ENCODE data around the gene PAPSS2. TPM values are rescaled to one million over a fixed set of nuclear protein-coding genes. Genes with fewer than 3 reads are reported as not detected.

Gene PAPSS2
- total RNA-seq, 1 donor from 2014 or later = 4.7 TPM

DNA sequence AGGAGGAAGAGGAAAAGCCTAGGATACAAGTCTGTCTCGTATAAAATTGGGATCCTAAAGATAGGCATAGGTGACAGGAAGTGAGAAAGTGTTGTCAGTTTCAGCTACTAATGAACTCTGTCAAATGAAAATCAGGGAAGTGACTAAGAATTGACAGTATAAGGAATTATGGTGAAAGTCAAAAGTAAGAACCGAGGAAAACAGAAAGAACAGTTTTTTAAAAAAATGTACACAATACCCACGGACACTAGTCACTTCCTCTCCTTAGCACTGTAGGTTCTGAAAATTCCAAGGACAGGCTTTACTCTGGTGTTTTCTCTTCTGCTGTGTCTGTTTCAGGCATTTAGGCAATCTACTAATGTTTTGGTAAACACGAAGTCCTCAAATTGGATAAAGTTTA, 116.1 kb downstream of the PAPSS2 start:
- no peak overlapping the region for H3K4me3 Mint-ChIP-seq (ENCODE audit: unreplicated experiment)
- no peak for DNase-seq
- no peaks in the 10 kb centered on the region for H3K4me1 Mint-ChIP-seq (ENCODE audit: low read depth, unreplicated experiment)
- H3K9me3 Mint-ChIP-seq (ENCODE audit: unreplicated experiment) = peaks cover 2% of the 10 kb centered on the region
- no peaks in the 10 kb centered on the region for H3K27me3 Mint-ChIP-seq (ENCODE audit: unreplicated experiment)
- H3K27ac Mint-ChIP-seq (ENCODE audit: unreplicated experiment) = no peak overlapping the region
- H3K36me3 Mint-ChIP-seq (ENCODE audit: unreplicated experiment) = no peaks in the 10 kb centered on the region
- TF ChIP-seq, protein P1, sequence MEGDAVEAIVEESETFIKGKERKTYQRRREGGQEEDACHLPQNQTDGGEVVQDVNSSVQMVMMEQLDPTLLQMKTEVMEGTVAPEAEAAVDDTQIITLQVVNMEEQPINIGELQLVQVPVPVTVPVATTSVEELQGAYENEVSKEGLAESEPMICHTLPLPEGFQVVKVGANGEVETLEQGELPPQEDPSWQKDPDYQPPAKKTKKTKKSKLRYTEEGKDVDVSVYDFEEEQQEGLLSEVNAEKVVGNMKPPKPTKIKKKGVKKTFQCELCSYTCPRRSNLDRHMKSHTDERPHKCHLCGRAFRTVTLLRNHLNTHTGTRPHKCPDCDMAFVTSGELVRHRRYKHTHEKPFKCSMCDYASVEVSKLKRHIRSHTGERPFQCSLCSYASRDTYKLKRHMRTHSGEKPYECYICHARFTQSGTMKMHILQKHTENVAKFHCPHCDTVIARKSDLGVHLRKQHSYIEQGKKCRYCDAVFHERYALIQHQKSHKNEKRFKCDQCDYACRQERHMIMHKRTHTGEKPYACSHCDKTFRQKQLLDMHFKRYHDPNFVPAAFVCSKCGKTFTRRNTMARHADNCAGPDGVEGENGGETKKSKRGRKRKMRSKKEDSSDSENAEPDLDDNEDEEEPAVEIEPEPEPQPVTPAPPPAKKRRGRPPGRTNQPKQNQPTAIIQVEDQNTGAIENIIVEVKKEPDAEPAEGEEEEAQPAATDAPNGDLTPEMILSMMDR (IDR thresholded peaks at IDR 0.05; ENCODE audit: partially characterized antibody, unreplicated experiment) = no peak

DNA sequence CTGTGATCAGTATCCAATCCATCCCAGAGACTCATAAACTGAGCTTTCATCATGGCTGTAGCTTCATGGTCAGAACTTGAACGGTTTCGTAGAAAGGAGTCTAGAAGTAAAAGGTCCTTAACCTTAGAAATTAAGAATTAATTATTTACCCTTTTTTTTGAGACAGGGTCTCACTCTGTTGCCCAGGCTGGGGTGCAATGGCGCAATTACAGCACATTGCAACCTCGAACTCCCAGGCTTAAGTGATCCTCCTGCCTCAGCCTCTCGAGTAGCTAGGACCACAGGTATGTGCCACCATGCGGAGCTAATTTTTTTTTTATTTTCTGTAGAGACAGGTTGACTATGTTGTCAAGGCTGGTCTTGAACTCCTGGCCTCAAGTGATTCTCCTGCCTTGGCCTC, 116.7 kb downstream of the PAPSS2 start:
- Mint-ChIP-seq H3K27me3 (ENCODE audit: unreplicated experiment) (no peaks in the 10 kb centered on the region), H3K9me3 (ENCODE audit: unreplicated experiment) (peaks cover 2% of the 10 kb centered on the region), H3K36me3 (ENCODE audit: unreplicated experiment) (peaks cover 2% of the 10 kb centered on the region), H3K27ac (ENCODE audit: unreplicated experiment) (no peak overlapping the region), H3K4me1 (ENCODE audit: low read depth, unreplicated experiment) (no peaks in the 10 kb centered on the region), H3K4me3 (ENCODE audit: unreplicated experiment) (no peak overlapping the region)
- TF ChIP-seq, protein P1 (IDR thresholded peaks at IDR 0.05; ENCODE audit: partially characterized antibody, unreplicated experiment) = no peak
- no peak for DNase-seq

DNA sequence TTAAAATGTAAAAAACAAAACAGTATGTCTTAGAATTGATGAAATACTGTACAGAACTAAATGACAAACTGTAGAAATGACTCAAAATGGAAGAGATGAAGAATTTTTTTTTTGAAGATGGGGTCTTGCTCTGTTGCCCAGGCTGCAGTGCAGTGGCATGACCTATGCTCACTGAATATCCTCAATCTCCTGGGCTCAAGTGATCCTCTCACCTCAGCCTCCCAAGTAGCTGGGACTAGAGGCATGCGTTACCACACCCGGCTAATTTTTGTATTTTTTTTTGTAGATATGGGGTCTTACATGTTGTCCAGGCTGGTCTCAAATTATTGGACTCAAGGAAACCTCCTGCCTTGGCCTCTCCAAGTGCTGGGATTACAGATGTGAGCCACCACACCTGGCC, 121.9 kb downstream of the PAPSS2 start:
- no peak for DNase-seq
- H3K27me3 Mint-ChIP-seq (ENCODE audit: unreplicated experiment) = no peaks in the 10 kb centered on the region
- H3K4me3 Mint-ChIP-seq (ENCODE audit: unreplicated experiment) = no peak overlapping the region
- H3K4me1 Mint-ChIP-seq (ENCODE audit: low read depth, unreplicated experiment) = no peaks in the 10 kb centered on the region
- TF ChIP-seq, protein P1 (IDR thresholded peaks at IDR 0.05; ENCODE audit: partially characterized antibody, unreplicated experiment) = no peak
- H3K27ac Mint-ChIP-seq (ENCODE audit: unreplicated experiment) = no peak overlapping the region
- H3K36me3 Mint-ChIP-seq (ENCODE audit: unreplicated experiment) = peaks cover 4% of the 10 kb centered on the region
- H3K9me3 Mint-ChIP-seq (ENCODE audit: unreplicated experiment) = no peaks in the 10 kb centered on the region

DNA sequence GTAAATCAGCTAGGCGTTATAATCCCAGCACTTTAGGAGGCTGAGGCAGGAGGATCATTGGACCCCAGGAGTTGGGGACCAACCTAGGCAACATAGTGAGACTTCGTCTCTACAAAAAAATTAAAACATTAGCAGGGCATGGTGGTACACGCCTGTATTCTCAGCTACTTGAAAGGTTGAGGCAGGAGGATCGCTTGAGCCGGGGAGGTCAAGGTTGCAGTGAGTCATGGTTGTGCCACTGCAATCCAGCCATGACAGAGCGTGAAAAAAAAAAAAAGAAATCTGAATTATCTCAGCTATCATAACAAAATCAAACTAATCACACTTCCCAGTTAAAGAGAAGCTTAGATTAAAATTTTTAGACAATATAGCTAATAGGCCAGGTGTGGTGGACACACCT, 123.0 kb downstream of the PAPSS2 start:
- Mint-ChIP-seq H3K36me3 (ENCODE audit: unreplicated experiment) (peaks cover 4% of the 10 kb centered on the region), H3K27me3 (ENCODE audit: unreplicated experiment) (no peaks in the 10 kb centered on the region), H3K4me1 (ENCODE audit: low read depth, unreplicated experiment) (no peaks in the 10 kb centered on the region), H3K27ac (ENCODE audit: unreplicated experiment) (no peak overlapping the region), H3K4me3 (ENCODE audit: unreplicated experiment) (no peak overlapping the region), H3K9me3 (ENCODE audit: unreplicated experiment) (no peaks in the 10 kb centered on the region)
- DNase-seq = no peak
- TF ChIP-seq, protein P1 (IDR thresholded peaks at IDR 0.05; ENCODE audit: partially characterized antibody, unreplicated experiment) = no peak

DNA sequence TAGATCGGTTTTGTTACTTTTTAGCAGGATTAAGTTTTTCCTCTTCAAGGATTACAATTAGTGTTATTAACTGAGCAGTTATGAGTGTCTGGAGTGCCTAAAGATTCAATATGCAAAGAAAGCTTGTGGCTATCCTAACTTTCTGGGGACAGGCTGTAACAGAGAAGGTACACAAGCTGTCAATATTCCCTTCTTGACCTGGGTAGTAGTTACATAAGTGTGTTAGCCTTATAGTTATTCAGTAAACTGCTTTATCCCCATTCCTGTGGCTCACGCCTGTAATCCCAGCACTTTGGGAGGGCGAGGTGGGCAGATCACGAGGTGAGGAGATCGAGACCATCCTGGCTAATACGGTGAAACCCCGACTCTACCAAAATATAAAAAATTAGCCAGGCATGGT, 126.7 kb downstream of the PAPSS2 start:
- no peaks in the 10 kb centered on the region for H3K9me3 Mint-ChIP-seq (ENCODE audit: unreplicated experiment)
- H3K4me3 Mint-ChIP-seq (ENCODE audit: unreplicated experiment) = no peak overlapping the region
- H3K36me3 Mint-ChIP-seq (ENCODE audit: unreplicated experiment) = peaks cover 1% of the 10 kb centered on the region
- DNase-seq = no peak
- no peak overlapping the region for H3K27ac Mint-ChIP-seq (ENCODE audit: unreplicated experiment)
- peaks cover 2% of the 10 kb centered on the region for H3K27me3 Mint-ChIP-seq (ENCODE audit: unreplicated experiment)
- TF ChIP-seq, protein P1 (IDR thresholded peaks at IDR 0.05; ENCODE audit: partially characterized antibody, unreplicated experiment) = no peak
- no peaks in the 10 kb centered on the region for H3K4me1 Mint-ChIP-seq (ENCODE audit: low read depth, unreplicated experiment)
